Measurements from ENCODE around the gene LRRC8B. TPM values are rescaled to one million over a fixed set of nuclear protein-coding genes. Genes with fewer than 3 reads are reported as not detected.

Gene LRRC8B
- total and polyA plus RNA-seq, 2 of the 13 experiments (the other 11 are each of a cell fraction or from before 2014, with no cell fraction given), result 4.9 to 7.6 TPM

- TF ChIP-seq CEBPZ (IDR thresholded peaks at IDR 0.05; ENCODE audit: low read length), result no peak
- no peak for TF ChIP-seq HCFC1 (IDR thresholded peaks at IDR 0.05; ENCODE audit: low read depth, low read length)
- TF ChIP-seq DDIT3 (CRISPR knock-in tag; IDR thresholded peaks at IDR 0.05), result no peak
- no peak for TF ChIP-seq ZNF326 (CRISPR knock-in tag; IDR thresholded peaks at IDR 0.05; ENCODE audit: borderline replicate concordance)
- TF ChIP-seq KAT8 (CRISPR knock-in tag; IDR thresholded peaks at IDR 0.05), result peak; percentile 29; the same call in 1 of the 2 replicates
- 0 out of 2 replicates have a peak, but pooled peaks have one; percentile 22 for TF ChIP-seq MAF1 (CRISPR knock-in tag; IDR thresholded peaks at IDR 0.05; ENCODE audit: borderline replicate concordance)
- TF ChIP-seq HOXD1 (CRISPR knock-in tag; IDR thresholded peaks at IDR 0.05), result no peak
- TF ChIP-seq ZFP1 (CRISPR knock-in tag; IDR thresholded peaks at IDR 0.05), result no peak
- TF ChIP-seq RFX5 (IDR thresholded peaks at IDR 0.05; ENCODE audit: low read depth, low read length), result no peak; the same call in 1 of the 2 replicates
- no peak; the same call in 1 of the 2 replicates for TF ChIP-seq ZBTB21 (CRISPR knock-in tag; IDR thresholded peaks at IDR 0.05)
- no peak for TF ChIP-seq ZNF101 (CRISPR knock-in tag; IDR thresholded peaks at IDR 0.05; ENCODE audit: borderline replicate concordance, low read depth)
- no peak for TF ChIP-seq IRX3 (CRISPR knock-in tag; IDR thresholded peaks at IDR 0.05; ENCODE audit: borderline replicate concordance, low read depth)
- no peak for TF ChIP-seq FOXP4 (CRISPR knock-in tag; IDR thresholded peaks at IDR 0.05)
- TF ChIP-seq ZFP36L2 (CRISPR knock-in tag; IDR thresholded peaks at IDR 0.05), result 0 out of 2 replicates have a peak, but pooled peaks have one; percentile 22
- no peak for TF ChIP-seq CC2D1A (CRISPR knock-in tag; IDR thresholded peaks at IDR 0.05)
- peak; percentile 61; the same call in 1 of the 2 replicates for TF ChIP-seq ZNF770 (CRISPR knock-in tag; IDR thresholded peaks at IDR 0.05)
- no peak; the same call in 1 of the 2 replicates for TF ChIP-seq ZNF605 (CRISPR knock-in tag; IDR thresholded peaks at IDR 0.05)
- TF ChIP-seq NFIC (IDR thresholded peaks at IDR 0.05; ENCODE audit: low read length), result no peak
- no peak for TF ChIP-seq IRF2 (CRISPR knock-in tag; IDR thresholded peaks at IDR 0.05)
- no peak for TF ChIP-seq HOMEZ (CRISPR knock-in tag; IDR thresholded peaks at IDR 0.05; ENCODE audit: low read depth)
- TF ChIP-seq SUZ12 (IDR thresholded peaks at IDR 0.05; ENCODE audit: low read depth, low read length), result no peak
- TF ChIP-seq HOXA7 (CRISPR knock-in tag; IDR thresholded peaks at IDR 0.05), result no peak
Measured at GRCh38 chr1:89524369-89525168, at the start of gene LRRC8B (continued).
